ENCODE data around the gene AMZ1.

The AMZ1 gene

DNA sequence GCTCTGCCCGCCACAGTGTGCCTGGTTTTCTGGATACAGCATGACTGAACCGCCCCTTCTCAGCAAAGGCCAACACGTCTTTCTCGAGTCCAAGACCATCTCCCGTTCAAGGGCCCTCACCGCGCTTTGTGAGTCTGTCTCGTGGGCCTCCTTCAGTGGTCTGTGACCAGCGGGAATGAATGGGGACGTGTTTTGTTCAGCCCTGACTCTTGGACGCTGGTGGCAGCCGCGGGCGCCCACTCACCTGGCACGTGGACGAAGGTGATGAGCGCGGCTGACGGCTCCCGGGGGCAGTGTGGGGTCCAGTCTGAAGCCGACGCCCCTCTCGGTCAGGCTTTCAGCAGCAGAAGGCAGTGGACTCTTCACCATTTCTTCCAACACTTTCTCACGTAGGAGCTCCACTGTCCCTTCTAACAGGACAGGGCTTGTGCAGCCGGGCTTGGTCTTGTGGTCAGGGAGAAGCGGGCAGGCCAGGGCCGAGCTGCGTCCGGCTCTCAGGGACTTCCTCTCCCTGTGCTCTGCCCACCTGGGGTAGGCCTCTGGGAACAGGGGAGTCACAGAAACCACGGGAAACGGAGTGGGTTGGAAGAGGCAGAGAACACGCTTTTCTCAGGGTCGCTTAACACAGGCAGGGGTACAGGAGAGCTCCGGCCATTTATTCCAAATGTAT, 30.4 kb downstream of the AMZ1 start:
- no peak for TF ChIP-seq GATA2 (IDR thresholded peaks at IDR 0.05; ENCODE audit: low read depth, low read length)
- no peak for TF ChIP-seq GATA3 (IDR thresholded peaks at IDR 0.05; ENCODE audit: low read depth, low read length)

DNA sequence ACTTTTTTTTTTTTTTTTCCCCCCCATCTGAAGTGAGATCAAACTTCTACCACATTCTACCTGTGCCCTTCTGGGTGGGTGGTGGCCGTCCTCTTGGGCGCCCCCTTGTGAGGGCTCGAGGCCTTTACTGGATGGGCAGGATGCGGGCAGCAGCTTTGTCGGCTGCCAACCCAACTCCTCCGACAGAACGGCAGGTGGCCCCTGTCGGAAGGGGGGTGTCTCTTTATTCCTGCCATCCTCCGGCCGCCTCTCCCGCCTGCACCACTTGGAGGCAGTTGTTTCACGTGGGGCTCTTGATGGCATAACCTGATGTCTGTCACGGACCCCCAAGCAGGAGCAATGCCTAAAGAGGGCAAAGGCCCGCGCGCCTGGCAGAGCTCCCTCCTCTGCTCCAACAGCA, 31.0 kb downstream of the AMZ1 start:
- TF ChIP-seq GATA3 (IDR thresholded peaks at IDR 0.05; ENCODE audit: low read depth, low read length) (no peak), GATA2 (IDR thresholded peaks at IDR 0.05; ENCODE audit: low read depth, low read length) (no peak)

GRCh38 chr7:2720024-2720423, 32.0 kb downstream of the AMZ1 start:
- no peak for TF ChIP-seq GATA3 (IDR thresholded peaks at IDR 0.05; ENCODE audit: low read depth, low read length)
- TF ChIP-seq GATA2 (IDR thresholded peaks at IDR 0.05; ENCODE audit: low read depth, low read length): no peak

- TF ChIP-seq GATA2 (IDR thresholded peaks at IDR 0.05; ENCODE audit: low read depth, low read length): no peak
- TF ChIP-seq GATA3 (IDR thresholded peaks at IDR 0.05; ENCODE audit: low read depth, low read length): no peak
Measured at GRCh38 chr7:2721842-2722241, 33.8 kb downstream of the AMZ1 start.

DNA sequence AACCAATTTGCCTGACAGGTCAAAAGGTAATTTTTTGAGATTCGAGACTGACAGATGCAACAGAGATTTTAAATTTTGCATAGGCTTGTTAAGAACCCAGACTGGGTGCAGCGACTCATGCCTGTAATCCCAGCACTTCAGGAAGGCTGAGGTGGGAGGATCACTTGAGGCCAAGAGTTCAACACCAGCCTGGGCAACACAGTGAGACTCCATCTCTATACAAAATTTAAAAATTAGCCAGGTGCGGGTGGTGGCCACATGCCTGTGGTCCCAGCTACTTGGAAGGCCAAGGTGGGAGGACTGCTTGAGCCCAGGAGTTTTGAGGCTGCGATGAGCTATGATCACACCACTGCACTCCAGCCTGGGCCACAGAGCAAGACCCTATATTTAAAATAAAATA, 34.6 kb downstream of the AMZ1 start:
- TF ChIP-seq GATA3 (IDR thresholded peaks at IDR 0.05; ENCODE audit: low read depth, low read length) (no peak), GATA2 (IDR thresholded peaks at IDR 0.05; ENCODE audit: low read depth, low read length) (no peak)

- TF ChIP-seq GATA3 (IDR thresholded peaks at IDR 0.05; ENCODE audit: low read depth, low read length) (no peak), GATA2 (IDR thresholded peaks at IDR 0.05; ENCODE audit: low read depth, low read length) (no peak)
Measured at GRCh38 chr7:2723138-2723850, 35.3 kb downstream of the AMZ1 start.

DNA sequence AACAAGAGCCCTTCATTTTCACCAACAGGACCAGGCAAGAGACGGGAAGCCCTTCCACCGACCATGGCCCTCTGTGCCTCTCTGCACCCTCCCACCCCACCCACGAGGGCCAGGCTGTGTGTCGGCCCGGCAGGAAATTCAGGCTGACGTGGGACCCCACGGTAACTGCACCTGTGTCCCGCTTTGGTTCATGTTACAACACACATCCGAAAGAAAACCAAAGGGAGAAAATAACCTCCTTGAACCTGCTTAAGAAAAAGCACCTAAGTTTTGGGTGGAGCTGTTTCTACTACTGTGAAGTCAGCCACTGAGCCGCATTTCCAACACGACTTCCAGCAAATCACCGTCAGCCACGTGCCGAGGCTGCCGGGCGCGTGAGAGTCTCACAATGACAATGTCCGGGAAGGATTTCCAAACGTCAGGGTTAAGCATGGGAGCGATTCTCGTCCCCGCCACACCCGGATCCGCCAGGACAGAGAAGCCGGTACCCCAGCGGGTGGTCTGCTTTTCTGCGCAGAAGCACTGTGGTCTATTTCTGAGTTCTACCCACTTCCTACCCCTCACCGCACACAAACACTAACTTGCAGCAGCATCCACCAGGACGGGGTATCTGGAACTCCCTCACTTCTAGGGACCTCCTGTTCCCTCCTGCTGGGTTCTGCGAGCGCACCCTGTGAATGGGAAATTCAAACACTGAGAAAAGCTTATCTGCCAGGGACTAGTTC, 36.6 kb downstream of the AMZ1 start:
- TF ChIP-seq GATA3 (IDR thresholded peaks at IDR 0.05; ENCODE audit: low read depth, low read length): no peak
- TF ChIP-seq GATA2 (IDR thresholded peaks at IDR 0.05; ENCODE audit: low read depth, low read length): no peak

DNA sequence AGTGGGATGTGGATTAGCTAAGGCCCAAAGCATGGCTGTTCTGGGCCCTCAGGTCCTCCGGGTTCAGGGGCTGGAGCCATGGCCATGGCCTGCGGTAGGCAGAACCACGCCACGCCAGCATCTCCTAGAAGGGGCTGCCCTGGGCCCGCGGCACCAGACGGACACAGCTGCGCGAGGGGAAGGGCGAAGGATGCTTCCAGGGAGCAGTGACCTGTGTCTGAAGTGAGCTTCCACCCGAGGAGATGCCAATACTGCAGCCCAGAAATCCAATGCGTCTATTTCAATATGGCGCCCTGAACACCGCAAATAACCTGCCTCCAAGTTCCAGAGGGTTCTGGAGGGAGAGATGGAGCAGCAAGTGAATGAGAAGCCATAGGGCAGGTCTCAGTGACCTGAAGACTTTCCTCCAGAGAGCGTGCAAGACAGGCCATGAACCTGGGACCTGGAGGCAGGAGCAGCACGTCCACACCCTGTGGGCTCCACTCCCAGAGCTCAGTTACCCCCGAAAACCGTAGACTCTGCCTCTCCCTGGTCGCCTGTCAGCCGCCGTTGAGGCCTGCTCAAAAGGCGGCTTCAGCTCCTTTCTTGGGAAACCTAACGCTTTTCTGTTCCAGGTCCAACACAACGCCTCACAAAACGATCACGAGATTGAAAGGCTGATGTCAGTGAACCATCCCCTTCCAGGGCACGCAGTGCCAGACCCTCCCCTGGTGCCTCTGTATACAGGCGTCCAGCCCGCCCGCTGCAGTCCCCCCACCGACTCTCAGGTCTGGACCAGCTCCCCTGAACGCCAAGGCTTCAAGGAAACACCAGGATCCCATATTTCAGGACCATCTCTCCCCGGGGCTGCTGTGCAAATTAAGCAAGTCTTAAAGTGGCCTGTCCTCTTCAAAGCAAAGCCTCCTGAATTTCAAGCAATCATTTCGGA, 37.4 kb downstream of the AMZ1 start:
- no peak for TF ChIP-seq GATA2 (IDR thresholded peaks at IDR 0.05; ENCODE audit: low read depth, low read length)
- TF ChIP-seq GATA3 (IDR thresholded peaks at IDR 0.05; ENCODE audit: low read depth, low read length): no peak

- no peak for TF ChIP-seq GATA3 (IDR thresholded peaks at IDR 0.05; ENCODE audit: low read depth, low read length)
- TF ChIP-seq GATA2 (IDR thresholded peaks at IDR 0.05; ENCODE audit: low read depth, low read length): no peak
Measured at GRCh38 chr7:2726316-2727018, 38.5 kb downstream of the AMZ1 start.

DNA sequence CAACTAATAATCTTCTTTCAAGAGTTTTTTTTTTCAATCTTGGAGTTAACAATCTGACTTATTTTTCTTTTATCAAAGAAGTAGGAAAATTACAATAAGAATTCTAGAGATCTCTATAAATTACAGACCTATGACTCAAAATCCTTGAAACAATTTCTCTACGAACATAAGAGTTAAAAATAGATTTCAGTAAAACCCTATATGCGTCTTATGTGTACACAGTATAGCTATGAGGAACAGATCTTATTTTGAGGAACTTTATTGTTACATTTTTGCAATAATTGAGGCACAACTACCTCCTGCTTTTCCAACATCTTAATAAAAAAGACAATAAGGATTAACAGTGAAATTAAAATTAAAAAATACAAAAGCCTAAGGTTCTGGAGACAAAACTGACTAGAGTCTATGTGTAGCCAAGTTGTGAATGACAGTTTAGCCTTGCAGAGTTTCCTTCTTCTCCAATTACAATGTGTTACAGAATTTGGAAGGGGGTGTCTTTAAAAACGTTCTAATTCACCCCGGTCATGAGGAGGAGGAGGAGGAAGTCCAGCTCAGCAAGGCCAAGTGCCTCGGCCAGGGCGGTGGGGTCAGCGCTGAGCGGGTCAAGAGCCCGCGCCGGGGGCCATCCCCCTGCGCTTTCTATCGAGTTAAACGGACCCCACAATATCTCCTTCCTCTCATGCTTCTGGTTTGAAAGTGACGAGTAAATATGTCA, 40.5 kb downstream of the AMZ1 start:
- TF ChIP-seq GATA2 (IDR thresholded peaks at IDR 0.05; ENCODE audit: low read depth, low read length) (no peak), GATA3 (IDR thresholded peaks at IDR 0.05; ENCODE audit: low read depth, low read length) (no peak)

GRCh38 chr7:2729031-2729892, 41.3 kb downstream of the AMZ1 start:
- TF ChIP-seq GATA2 (IDR thresholded peaks at IDR 0.05; ENCODE audit: low read depth, low read length) (no peak), GATA3 (IDR thresholded peaks at IDR 0.05; ENCODE audit: low read depth, low read length) (no peak)

Measured in SH-SY5Y (cell line).